Astrocyte of the spinal cord (primary cell): Measurements from ENCODE around the gene ZBTB20.

Experiments
- DNase-seq: peaks from one replicate; pipeline ENCODE4 v3.0.0; 2011; ENCODE audit warnings: low read depth, low spot score
- H3K4me3 ChIP-seq: 2 replicates; pipeline ENCODE4 v1.5.1; 2011; ENCODE audit warnings: low read depth, mild to moderate bottlenecking, low read length, moderate library complexity
- in situ Hi-C: cut with HindIII; loops from 2 replicates; pipeline ENCODE4 v1.10.0; 2017; ENCODE audit warnings: low sequenced_read_pairs
- TF ChIP-seq, protein P1 (sequence below): IDR thresholded peaks from 2 replicates; pipeline ENCODE4 v1.5.1; 2012; ENCODE audit warnings: low read depth, mild to moderate bottlenecking, low read length, inconsistent platforms

Gene ZBTB20

DNA sequence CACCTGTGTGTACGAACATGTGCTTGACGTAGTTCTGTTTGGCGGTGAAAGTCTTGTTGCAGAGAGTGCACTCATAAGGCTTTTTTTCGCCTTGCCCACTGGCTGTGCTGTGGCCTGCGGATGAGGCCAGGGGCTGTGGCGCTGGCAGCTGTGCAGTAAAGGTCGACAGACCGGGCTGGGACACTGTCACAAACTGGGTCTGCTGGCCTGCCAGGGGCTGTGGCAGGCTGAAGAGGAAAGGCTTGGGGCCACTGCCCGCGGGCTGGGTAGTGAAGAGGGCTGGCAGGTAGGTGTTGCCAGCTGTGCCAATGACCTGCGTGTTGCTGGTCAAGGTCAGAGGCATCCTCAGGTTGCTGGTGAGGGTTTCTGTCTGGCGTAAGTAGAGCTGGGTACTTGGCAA is 796.8 kb downstream of the ZBTB20 start:
- no peak for DNase-seq
- in situ Hi-C loops = no loop called here
- no peak overlapping the region for H3K4me3 ChIP-seq
- TF ChIP-seq, protein P1, sequence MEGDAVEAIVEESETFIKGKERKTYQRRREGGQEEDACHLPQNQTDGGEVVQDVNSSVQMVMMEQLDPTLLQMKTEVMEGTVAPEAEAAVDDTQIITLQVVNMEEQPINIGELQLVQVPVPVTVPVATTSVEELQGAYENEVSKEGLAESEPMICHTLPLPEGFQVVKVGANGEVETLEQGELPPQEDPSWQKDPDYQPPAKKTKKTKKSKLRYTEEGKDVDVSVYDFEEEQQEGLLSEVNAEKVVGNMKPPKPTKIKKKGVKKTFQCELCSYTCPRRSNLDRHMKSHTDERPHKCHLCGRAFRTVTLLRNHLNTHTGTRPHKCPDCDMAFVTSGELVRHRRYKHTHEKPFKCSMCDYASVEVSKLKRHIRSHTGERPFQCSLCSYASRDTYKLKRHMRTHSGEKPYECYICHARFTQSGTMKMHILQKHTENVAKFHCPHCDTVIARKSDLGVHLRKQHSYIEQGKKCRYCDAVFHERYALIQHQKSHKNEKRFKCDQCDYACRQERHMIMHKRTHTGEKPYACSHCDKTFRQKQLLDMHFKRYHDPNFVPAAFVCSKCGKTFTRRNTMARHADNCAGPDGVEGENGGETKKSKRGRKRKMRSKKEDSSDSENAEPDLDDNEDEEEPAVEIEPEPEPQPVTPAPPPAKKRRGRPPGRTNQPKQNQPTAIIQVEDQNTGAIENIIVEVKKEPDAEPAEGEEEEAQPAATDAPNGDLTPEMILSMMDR = no peak

DNA sequence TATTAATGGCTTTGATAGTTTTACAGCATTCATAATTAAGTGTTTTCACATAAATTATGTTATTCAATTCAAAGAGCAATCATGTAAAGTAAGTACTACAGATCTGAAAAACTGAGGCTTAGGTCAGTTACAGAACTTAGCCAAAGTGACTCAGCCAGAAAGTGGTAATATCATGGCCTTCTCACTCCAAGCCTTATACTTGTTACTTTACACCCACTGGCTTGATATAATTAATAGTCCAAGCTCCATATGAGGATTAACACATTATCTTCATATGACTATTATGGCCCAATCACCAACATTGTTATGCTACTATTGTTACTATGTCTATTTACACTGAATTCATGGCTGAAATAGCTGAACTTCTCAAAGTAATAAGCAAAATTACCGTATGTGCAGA is 802.6 kb downstream of the ZBTB20 start:
- TF ChIP-seq, protein P1 = no peak
- no peak overlapping the region for H3K4me3 ChIP-seq
- in situ Hi-C loops = no loop called here
- DNase-seq = no peak

DNA sequence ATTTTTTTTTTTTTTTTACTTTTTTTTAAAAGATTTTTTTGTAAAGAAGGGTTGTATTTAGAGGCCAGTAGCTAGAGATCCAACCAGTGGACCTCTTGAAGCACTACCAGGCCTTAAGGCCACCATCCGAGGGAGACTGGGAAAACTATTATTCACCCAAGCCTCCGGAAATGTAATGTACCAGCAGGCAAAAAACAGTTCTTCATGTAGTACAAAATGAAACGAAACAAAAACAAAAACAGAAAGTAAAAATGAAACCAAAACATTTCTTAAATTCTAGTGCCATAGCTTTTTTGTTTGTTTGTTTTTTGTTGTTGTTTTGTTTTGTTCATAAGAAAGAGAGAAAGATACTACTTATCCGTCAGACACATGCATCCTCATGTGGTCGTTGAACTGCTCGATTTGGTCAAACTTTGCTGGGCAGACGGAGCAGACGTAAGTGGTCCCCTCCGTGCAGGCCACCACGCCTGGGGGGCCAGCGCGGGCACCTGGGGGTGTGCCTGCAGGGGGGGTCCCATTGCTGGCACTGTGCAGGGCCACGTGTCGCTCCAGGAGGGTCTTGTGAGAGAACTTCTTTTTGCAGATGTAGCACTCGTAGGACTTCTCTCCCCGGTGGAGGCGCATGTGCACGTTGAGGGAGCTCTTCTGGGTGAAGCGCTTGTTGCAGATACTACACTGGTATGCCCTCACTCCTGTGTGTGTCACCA is 808.3 kb downstream of the ZBTB20 start:
- in situ Hi-C loops = no loop called here
- DNase-seq = no peak
- no peak overlapping the region for H3K4me3 ChIP-seq
- TF ChIP-seq, protein P1 = no peak

DNA sequence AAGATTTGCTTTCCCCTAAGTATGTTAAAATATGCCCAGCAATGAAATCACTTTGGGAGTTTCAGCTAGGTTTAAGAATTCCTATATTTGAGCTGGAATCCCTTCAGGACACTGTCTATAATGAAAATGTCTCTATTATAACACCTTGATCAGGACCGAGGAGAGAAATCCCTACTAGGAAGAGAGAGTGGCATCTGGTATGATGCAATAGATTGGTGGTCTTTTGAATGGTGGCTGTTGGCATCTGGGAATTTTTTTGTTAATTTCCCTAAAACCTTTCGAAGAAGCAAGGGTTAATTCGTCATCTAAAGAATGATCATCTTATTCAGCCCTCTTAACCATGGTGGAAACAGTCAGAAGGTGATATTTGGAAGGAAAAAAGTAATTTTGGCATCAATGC is 810.2 kb downstream of the ZBTB20 start:
- H3K4me3 ChIP-seq = no peak overlapping the region
- in situ Hi-C loops = no loop called here
- TF ChIP-seq, protein P1 = no peak
- DNase-seq = no peak

DNA sequence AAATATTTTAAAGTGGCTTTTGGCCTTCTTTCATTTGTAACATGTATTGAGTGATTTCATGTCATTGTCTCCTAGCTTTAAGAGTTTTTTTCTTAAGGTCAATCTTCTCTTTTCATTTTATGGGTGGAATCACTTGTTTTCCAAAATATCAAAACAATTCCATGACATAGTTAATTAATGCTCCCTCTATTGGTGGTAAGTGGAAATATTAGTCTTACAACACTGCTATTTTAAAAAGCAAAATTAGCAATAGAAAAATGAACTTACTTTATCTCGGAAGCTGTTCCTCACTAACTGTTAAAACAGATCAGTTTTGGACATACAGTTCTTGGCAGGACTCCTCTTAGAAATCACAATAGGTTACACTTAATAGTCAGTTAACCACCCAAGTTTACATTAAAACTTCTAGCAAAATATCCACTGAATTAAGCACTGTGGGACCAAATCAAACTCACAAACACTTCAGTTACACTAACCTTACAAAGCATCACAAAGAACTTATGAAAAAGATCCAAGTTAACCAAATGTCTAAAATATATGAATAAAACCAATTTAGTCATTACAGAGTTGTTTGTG is 810.9 kb downstream of the ZBTB20 start:
- no peak overlapping the region for H3K4me3 ChIP-seq
- in situ Hi-C loops = no loop called here

DNA sequence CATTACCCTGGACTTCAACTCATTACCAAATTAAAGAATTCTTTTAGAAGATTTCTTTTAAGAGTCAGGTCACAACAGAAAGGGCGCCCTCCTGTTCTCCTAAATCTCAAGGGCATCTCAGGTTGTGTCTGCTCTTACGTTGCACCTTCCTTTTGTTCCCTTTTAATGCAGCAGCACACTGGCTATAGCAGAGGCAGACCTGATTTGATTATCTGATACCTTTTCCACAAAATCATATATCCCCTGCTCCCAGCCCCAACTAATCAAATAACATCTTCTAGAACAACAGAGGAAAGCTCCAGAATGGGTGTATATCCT is 813.2 kb downstream of the ZBTB20 start:
- no peak overlapping the region for H3K4me3 ChIP-seq
- DNase-seq = no peak
- TF ChIP-seq, protein P1 = no peak
- in situ Hi-C loops = no loop called here

More for the DNA sequence above, 810.9 kb downstream of the ZBTB20 start:
- TF ChIP-seq, protein P1 = peak; percentile 30
- peak; percentile 15 for DNase-seq
